Right lobe of liver (tissue), 6 donors: Measurements from ENCODE around the gene C9. TPM values are rescaled to one million over a fixed set of nuclear protein-coding genes. Genes with fewer than 3 reads are reported as not detected.
A peak's percentile ranks its signal among the peaks of the same experiment; 100 is the strongest.
"Not testable (repeated sequence)": the region's sequence is repeated elsewhere in the genome, so short reads cannot be mapped to it uniquely, and the experiment has no call there.

Experiments used
- ATAC-seq, 4 donors: fragments of 200-7000 bp; cut with Tn5 transposase; one replicate each; pipeline ENCODE4 v1.9.1; 2020; ENCODE audit warnings: mild to moderate bottlenecking in 4 of 4, moderate library complexity in 4 of 4
- DNase-seq, 3 donors: peaks; one replicate each; pipeline ENCODE4 v3.0.0-alpha.2; 2020
- H3K27ac ChIP-seq, 3 donors: fragments of 200-600 bp; one replicate each; pipeline ENCODE4 v1.8.0; 2022
- H3K27me3 ChIP-seq, 2 donors: fragments of 200-600 bp; one replicate each; pipeline ENCODE4 v1.8.0; 2022
- H3K36me3 ChIP-seq, 4 donors: fragments of 200-600 bp; sonication (generic) in 1 of 4; one replicate each; pipeline versions ENCODE4 v1.5.1 to v1.8.0; 2017 to 2022; ENCODE audit warnings: control low read depth in 1 of 4
- H3K4me1 ChIP-seq, 4 donors: fragments of 200-600 bp; sonication (generic) in 1 of 4; one replicate each; pipeline versions ENCODE4 v1.5.1 to v1.8.0; 2017 to 2022; ENCODE audit warnings: control low read depth in 1 of 4
- H3K4me3 ChIP-seq, 3 donors: fragments of 200-600 bp; one replicate each; pipeline ENCODE4 v1.8.0; 2022
- H3K9me3 ChIP-seq, 4 donors: fragments of 200-600 bp; sonication (generic) in 1 of 4; one replicate each; pipeline versions ENCODE4 v1.5.1 to v1.8.0; 2017 to 2022; ENCODE audit warnings: control low read depth in 1 of 4
- POLR2A ChIP-seq: fragments of 450-650 bp; IDR thresholded peaks from one replicate; pipeline ENCODE4 v1.6.1; 2017; ENCODE audit warnings: antibody characterized with exemption, mild to moderate bottlenecking
- WGBS: methylation state at CpG from one replicate; pipeline ENCODE4 v1.1.6; 2018; ENCODE audit warnings: low coverage, low lambda C conversion rate; ENCODE audit not compliant: insufficient coverage; ENCODE audit errors: missing lambda C conversion rate; 5-methylcytosine and 5-hydroxymethylcytosine counted together
- intact Hi-C, 2 donors: fragments of 100-400 bp; cut with DNase I; formaldehyde crosslinking; loops; one replicate each; pipeline versions ENCODE4 v1.11.2 to v1.14.1; 2022
- total RNA-seq, 6 experiments: library from RNA; depleted of rRNA in 2 of 6; stranded (reverse); fragments of >200 nt in 2 of 6; fragmentation: NEBNext Ultra II Directional in 3 of 6; extraction: Animal tissue kit (Norgen Biotek cat#: 25700) in 3 of 6; gene quantifications; one replicate each; pipeline versions ENCODE4 v1.1.0 to v1.2.4, GENCODE V29; 2016 to 2023
- TF ChIP-seq, protein P1 (sequence below), 4 donors: fragments of 200-600 bp in 3 of 4; fragments of 450-650 bp in 1 of 4; IDR thresholded peaks; one replicate each; pipeline versions ENCODE4 v1.5.1 to v1.8.0; 2016 to 2022; ENCODE audit warnings: antibody characterized with exemption in 4 of 4, mild to moderate bottlenecking in 2 of 4
- donor health status: DM: no; HTN: yes; CAD: no.
- donor health status: DM: no; HTN: no; CAD: no.
- donor health status: DM: no; HTN: no; CAD: no.
- donor health status: DM: no; HTN: yes; CAD: no.
- donor health status: DM: no; HTN: yes; CAD: no.

The C9 gene
- total RNA-seq, 6 experiments from 2014 or later = 926 to 1,698 (median 1,449) TPM

GRCh38 chr5:39282561-39282960, 81.7 kb downstream of the C9 start:
- WGBS = 87% methylated on average over 1 of the region's 1 CpG

GRCh38 chr5:39275865-39276264, 88.4 kb downstream of the C9 start:
- H3K27ac ChIP-seq, H3K9me3 ChIP-seq, H3K36me3 ChIP-seq, H3K4me3 ChIP-seq, H3K4me1 ChIP-seq, H3K27me3 ChIP-seq, intact Hi-C loops, ATAC-seq, DNase-seq: not testable (repeated sequence)
- WGBS = 66% methylated on average over 3 of the region's 4 CpGs

More at GRCh38 chr5:39282561-39282960, 81.7 kb downstream of the C9 start:
- TF ChIP-seq, protein P1, sequence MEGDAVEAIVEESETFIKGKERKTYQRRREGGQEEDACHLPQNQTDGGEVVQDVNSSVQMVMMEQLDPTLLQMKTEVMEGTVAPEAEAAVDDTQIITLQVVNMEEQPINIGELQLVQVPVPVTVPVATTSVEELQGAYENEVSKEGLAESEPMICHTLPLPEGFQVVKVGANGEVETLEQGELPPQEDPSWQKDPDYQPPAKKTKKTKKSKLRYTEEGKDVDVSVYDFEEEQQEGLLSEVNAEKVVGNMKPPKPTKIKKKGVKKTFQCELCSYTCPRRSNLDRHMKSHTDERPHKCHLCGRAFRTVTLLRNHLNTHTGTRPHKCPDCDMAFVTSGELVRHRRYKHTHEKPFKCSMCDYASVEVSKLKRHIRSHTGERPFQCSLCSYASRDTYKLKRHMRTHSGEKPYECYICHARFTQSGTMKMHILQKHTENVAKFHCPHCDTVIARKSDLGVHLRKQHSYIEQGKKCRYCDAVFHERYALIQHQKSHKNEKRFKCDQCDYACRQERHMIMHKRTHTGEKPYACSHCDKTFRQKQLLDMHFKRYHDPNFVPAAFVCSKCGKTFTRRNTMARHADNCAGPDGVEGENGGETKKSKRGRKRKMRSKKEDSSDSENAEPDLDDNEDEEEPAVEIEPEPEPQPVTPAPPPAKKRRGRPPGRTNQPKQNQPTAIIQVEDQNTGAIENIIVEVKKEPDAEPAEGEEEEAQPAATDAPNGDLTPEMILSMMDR (IDR thresholded peaks at IDR 0.05) = no peak
- TF ChIP-seq POLR2A = no peak
- H3K4me3 ChIP-seq = no peak overlapping the region
- H3K27me3 ChIP-seq = no peaks in the 10 kb centered on the region
- intact Hi-C loops = no loop called here
- no peak overlapping the region for H3K27ac ChIP-seq
- H3K9me3 ChIP-seq = peaks cover 0 to 4% (median 0%) of the 10 kb centered on the region in 4 donors
- H3K4me1 ChIP-seq = no peaks in the 10 kb centered on the region
- DNase-seq (no peak), ATAC-seq (no peak)
- H3K36me3 ChIP-seq = peaks cover 0 to 38% (median 23%) of the 10 kb centered on the region in 4 donors

DNA sequence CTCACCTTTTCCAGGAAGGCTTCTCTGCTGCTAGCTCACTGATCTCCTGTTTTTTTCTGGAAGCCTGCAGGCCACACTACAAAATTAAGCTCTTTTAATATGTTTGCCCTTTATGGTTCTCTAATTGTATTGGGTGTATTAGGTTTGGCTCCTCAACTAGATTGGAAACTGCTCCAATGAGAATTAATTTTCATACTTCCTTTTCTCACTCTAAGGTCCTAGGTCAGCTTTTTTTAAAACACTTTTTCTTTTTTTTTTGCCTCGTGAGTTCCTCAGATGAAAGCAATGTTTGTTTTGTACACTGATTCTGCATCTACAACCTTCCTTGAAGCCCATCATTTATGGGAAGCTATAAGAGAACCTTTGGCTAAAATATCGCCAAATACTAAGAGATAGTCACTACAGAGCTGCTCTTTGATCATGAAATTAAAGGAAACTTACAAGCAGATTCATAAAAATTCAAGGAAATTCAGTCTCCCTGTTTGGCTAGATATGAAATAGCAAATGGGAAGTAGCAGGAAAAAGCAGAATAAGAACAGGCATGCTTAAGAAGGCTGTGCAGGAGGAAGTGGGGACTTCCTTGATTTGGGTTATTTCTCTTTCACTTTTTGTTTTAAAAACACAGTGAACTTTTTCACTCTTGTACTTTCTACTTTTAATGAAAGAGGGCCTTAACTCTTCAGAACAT, 89.8 kb downstream of the C9 start:
- peak; percentile 65 to 75 (median 71) for ATAC-seq
- no peak for DNase-seq
- H3K27me3 ChIP-seq = no peaks in the 10 kb centered on the region
- WGBS = 49% methylated on average over 2 of the region's 2 CpGs
- H3K4me3 ChIP-seq = peak overlapping the region in 1 of 3 donors; percentile 9
- H3K27ac ChIP-seq = peak overlapping the region; percentile 15 to 71 (median 39)
- H3K36me3 ChIP-seq = no peaks in the 10 kb centered on the region
- intact Hi-C loops = no loop called here
- no peaks in the 10 kb centered on the region for H3K4me1 ChIP-seq
- TF ChIP-seq, protein P1 (IDR thresholded peaks at IDR 0.05) = no peak
- TF ChIP-seq POLR2A = no peak
- peaks cover 0 to 5% (median 0%) of the 10 kb centered on the region in 4 donors for H3K9me3 ChIP-seq

GRCh38 chr5:39273314-39273954, 90.9 kb downstream of the C9 start:
- Histone ChIP-seq H3K36me3 (no peaks in the 10 kb centered on the region), H3K27ac (peak overlapping the region in 2 of 3 donors; percentile 39 to 40), H3K4me1 (no peaks in the 10 kb centered on the region), H3K27me3 (no peaks in the 10 kb centered on the region), H3K4me3 (peak overlapping the region in 1 of 3 donors; percentile 9), H3K9me3 (peaks cover 0 to 5% (median 0%) of the 10 kb centered on the region in 4 donors)
- intact Hi-C loops = no loop called here
- ATAC-seq (peak in 3 of 4 donors; percentile 16 to 41 (median 40)), DNase-seq (no peak)
- 70% methylated on average over 2 of the region's 2 CpGs for WGBS
- TF ChIP-seq, protein P1 (IDR thresholded peaks at IDR 0.05) = no peak

GRCh38 chr5:39272869-39273231, 91.4 kb downstream of the C9 start:
- H3K36me3 ChIP-seq, H3K9me3 ChIP-seq, intact Hi-C loops, ATAC-seq, H3K4me1 ChIP-seq, H3K27me3 ChIP-seq, DNase-seq: not testable (repeated sequence)
- H3K4me3 ChIP-seq = peak overlapping the region in 1 of 3 donors; percentile 9
- H3K27ac ChIP-seq = peak overlapping the region in 2 of 3 donors; percentile 10 to 40
- WGBS = 56% methylated on average over 4 of the region's 14 CpGs
